HG03139 (cell line): ENCODE data around the gene BAHCC1.

Experiments
- ATAC-seq: cut with Tn5 transposase; IDR thresholded peaks from one replicate; pipeline ENCODE4 v1.9.1; 2021; ENCODE audit not compliant: unreplicated experiment

The BAHCC1 gene

GRCh38 chr17:81477173-81477572 lies 81.9 kb downstream of the BAHCC1 start:
- ATAC-seq = no peak

- no peak for ATAC-seq
Measured at GRCh38 chr17:81478119-81478518, 82.9 kb downstream of the BAHCC1 start.

GRCh38 chr17:81479175-81480071 lies 84.2 kb downstream of the BAHCC1 start:
- ATAC-seq = no peak

- ATAC-seq = no peak
Measured at GRCh38 chr17:81480140-81481072, 85.1 kb downstream of the BAHCC1 start.

GRCh38 chr17:81481073-81481799 lies 86.0 kb downstream of the BAHCC1 start:
- ATAC-seq = no peak

GRCh38 chr17:81481815-81482505 lies 86.7 kb downstream of the BAHCC1 start:
- no peak for ATAC-seq

- ATAC-seq = no peak
Measured at GRCh38 chr17:81482673-81483072, 87.4 kb downstream of the BAHCC1 start.

GRCh38 chr17:81483085-81483861 lies 88.0 kb downstream of the BAHCC1 start:
- no peak for ATAC-seq

GRCh38 chr17:81483862-81484194 lies 88.6 kb downstream of the BAHCC1 start:
- no peak for ATAC-seq

GRCh38 chr17:81484195-81484979 lies 89.1 kb downstream of the BAHCC1 start:
- ATAC-seq = peak; percentile 51

- ATAC-seq = no peak
Measured at GRCh38 chr17:81486199-81486810, 91.0 kb downstream of the BAHCC1 start.

- ATAC-seq = no peak
Measured at GRCh38 chr17:81487089-81487486, 91.8 kb downstream of the BAHCC1 start.

GRCh38 chr17:81487487-81488275 lies 92.4 kb downstream of the BAHCC1 start:
- no peak for ATAC-seq

- ATAC-seq = no peak
Measured at GRCh38 chr17:81488276-81488860, 93.1 kb downstream of the BAHCC1 start.

GRCh38 chr17:81489012-81489997 lies 94.0 kb downstream of the BAHCC1 start:
- no peak for ATAC-seq
